Neural cell (in vitro differentiated cells): ENCODE results near the gene CTNNBL1. TPM values are rescaled to one million over a fixed set of nuclear protein-coding genes. Genes with fewer than 3 reads are reported as not detected.
A peak's percentile ranks its signal among the peaks of the same experiment; 100 is the strongest.

Experiments used
- H2AFZ ChIP-seq: fragments of 200-600, 300-800 bp; sonication (generic), shearing (Covaris generic); 2 replicates; pipeline ENCODE4 v1.6.0; 2014; ENCODE audit warnings: low read depth, mild to moderate bottlenecking, antibody characterized with exemption, low read length, moderate library complexity
- H3F3A ChIP-seq: fragments of 200-600 bp; shearing (Covaris generic); 2 replicates; pipeline ENCODE4 v1.6.1; 2016; ENCODE audit warnings: mild to moderate bottlenecking, moderate library complexity, mixed read lengths, antibody characterized with exemption, low read length; ENCODE audit not compliant: insufficient read depth, poor library complexity, severe bottlenecking
- H3K27ac ChIP-seq: fragments of 200-600, 300-800 bp; sonication (generic), shearing (Covaris generic); 2 replicates; pipeline ENCODE4 v1.5.1; 2014; ENCODE audit warnings: mild to moderate bottlenecking, low read length, moderate library complexity
- H3K27me3 ChIP-seq: fragments of 300-800, 200-600 bp; sonication (generic), shearing (Covaris generic); 2 replicates; pipeline ENCODE4 v1.6.0; 2014; ENCODE audit warnings: mild to moderate bottlenecking, low read depth, low read length, moderate library complexity; ENCODE audit not compliant: insufficient read depth
- H3K36me3 ChIP-seq: fragments of 300-800, 200-600 bp; sonication (generic), shearing (Covaris generic); 2 replicates; pipeline ENCODE4 v1.5.1; 2014; ENCODE audit warnings: mild to moderate bottlenecking, antibody characterized with exemption, low read length, moderate library complexity; ENCODE audit not compliant: insufficient read depth
- H3K4me2 ChIP-seq: fragments of 300-800, 200-600 bp; sonication (generic), shearing (Covaris generic); 2 replicates; pipeline ENCODE4 v1.6.0; 2014; ENCODE audit warnings: mild to moderate bottlenecking, low read length
- H3K4me3 ChIP-seq: fragments of 300-800, 200-600 bp; sonication (generic), shearing (Covaris generic); 2 replicates; pipeline ENCODE4 v1.5.1; 2014; ENCODE audit warnings: mild to moderate bottlenecking, low read length, moderate library complexity
- H3K79me2 ChIP-seq: fragments of 200-600 bp; shearing (Covaris generic); replicated peaks from 2 replicates; pipeline ENCODE4 v1.6.0; 2014; ENCODE audit warnings: mild to moderate bottlenecking, low read length, moderate library complexity; ENCODE audit not compliant: insufficient read depth
- H3K9ac ChIP-seq: fragments of 300-800, 200-600 bp; sonication (generic), shearing (Covaris generic); 2 replicates; pipeline ENCODE4 v1.6.1; 2016; ENCODE audit warnings: mild to moderate bottlenecking, low read length, mixed read lengths
- H3K9me2 ChIP-seq: fragments of 200-600 bp; shearing (Covaris generic); 2 replicates; pipeline ENCODE4 v1.6.1; 2016; ENCODE audit warnings: mild to moderate bottlenecking, low read length, mixed read lengths; ENCODE audit not compliant: insufficient read depth
- H3K9me3 ChIP-seq: fragments of 200-600, 300-800 bp; sonication (generic), shearing (Covaris generic); 2 replicates; pipeline ENCODE4 v1.6.1; 2016; ENCODE audit warnings: mild to moderate bottlenecking, mixed run types, low read length, moderate library complexity, mixed read lengths
- H4K20me1 ChIP-seq: fragments of 200-600 bp; shearing (Covaris generic); 2 replicates; pipeline ENCODE4 v1.6.1; 2016; ENCODE audit warnings: mild to moderate bottlenecking, mixed run types; ENCODE audit not compliant: insufficient read depth
- CTCF ChIP-seq: fragments of 450-650 bp; IDR thresholded peaks from 2 replicates; pipeline ENCODE4 v1.5.1; 2014; ENCODE audit warnings: antibody characterized with exemption, mild to moderate bottlenecking, moderate library complexity; ENCODE audit not compliant: poor library complexity, severe bottlenecking
- EP300 ChIP-seq: fragments of 450-650 bp; conservative IDR thresholded peaks from 2 replicates; pipeline ENCODE4 v1.6.1; 2014; ENCODE audit warnings: antibody characterized with exemption, mild to moderate bottlenecking, moderate library complexity; ENCODE audit not compliant: poor library complexity, severe bottlenecking
- EZH2 ChIP-seq: fragments of 200-600, 300-800 bp; shearing (Covaris generic), sonication (generic); IDR thresholded peaks from 2 replicates; pipeline ENCODE4 v1.6.1; 2014; ENCODE audit warnings: antibody characterized with exemption, low read length, borderline replicate concordance, mild to moderate bottlenecking; ENCODE audit not compliant: insufficient read depth, poor library complexity, severe bottlenecking
- MXI1 ChIP-seq: fragments of 450-650 bp; conservative IDR thresholded peaks from 2 replicates; pipeline ENCODE4 v1.6.1; 2014; ENCODE audit warnings: antibody characterized with exemption, mild to moderate bottlenecking; ENCODE audit not compliant: poor library complexity, severe bottlenecking
- POLR2AphosphoS5 ChIP-seq: IDR thresholded peaks from 2 replicates; pipeline ENCODE4 v1.6.1; 2012
- RAD21 ChIP-seq: fragments of 450-650 bp; conservative IDR thresholded peaks from 2 replicates; pipeline ENCODE4 v1.6.1; 2014; ENCODE audit warnings: antibody characterized with exemption, mild to moderate bottlenecking, moderate library complexity
- REST ChIP-seq: IDR thresholded peaks from 2 replicates; pipeline ENCODE4 v1.6.1; 2012; ENCODE audit warnings: borderline replicate concordance
- SMC3 ChIP-seq: fragments of 450-650 bp; conservative IDR thresholded peaks from 2 replicates; pipeline ENCODE4 v1.6.1; 2014; ENCODE audit warnings: antibody characterized with exemption, mild to moderate bottlenecking, moderate library complexity; ENCODE audit not compliant: poor library complexity
- TAF1 ChIP-seq: IDR thresholded peaks from 2 replicates; pipeline ENCODE4 v1.6.1; 2012; ENCODE audit warnings: low read depth
- polyA plus RNA-seq: library from polyadenylated mRNA; depleted of rRNA; stranded (reverse); fragments of >200 nt; gene quantifications from 2 replicates; pipeline ENCODE4 v1.2.3, GENCODE V29; 2014

The CTNNBL1 gene
- polyA plus RNA-seq, 1 donor from 2014 or later: 32.6 TPM

DNA sequence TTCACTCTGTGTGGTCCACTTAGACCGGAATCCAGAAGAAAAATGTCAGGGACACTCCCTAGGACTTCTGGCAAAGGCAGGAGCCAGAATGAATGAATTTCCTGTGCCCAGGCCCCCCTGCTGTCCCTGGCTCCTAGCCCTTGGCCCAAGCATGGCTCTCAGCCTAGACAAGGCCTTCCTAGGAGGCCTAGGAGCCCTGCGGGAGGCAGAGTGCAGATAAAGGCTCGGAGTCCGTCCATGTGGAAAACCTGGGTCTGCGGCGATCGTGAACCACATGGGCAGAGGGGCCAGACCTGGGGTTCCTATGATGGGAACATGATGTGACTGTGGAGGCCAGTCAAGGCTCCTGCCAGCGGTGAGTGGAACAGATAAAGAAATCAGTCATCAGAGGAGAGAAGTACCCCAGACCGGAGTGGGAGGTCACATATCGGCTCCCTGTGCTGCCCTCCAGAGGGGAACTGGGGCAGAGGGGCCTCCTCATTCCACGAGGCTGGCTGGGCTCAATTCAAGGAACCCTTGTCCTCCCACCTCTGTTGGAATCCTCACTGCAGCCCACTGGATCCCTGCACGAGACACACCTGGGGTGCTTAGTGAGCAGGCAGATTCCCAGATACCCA is 203.2 kb downstream of the CTNNBL1 start:
- H3K27me3 ChIP-seq: no peaks in the 10 kb centered on the region
- no peak overlapping the region for H3K9ac ChIP-seq
- H3K9me3 ChIP-seq: no peaks in the 10 kb centered on the region
- TF ChIP-seq EP300 (no peak), MXI1 (no peak), SMC3 (no peak), TAF1 (no peak), REST (no peak), RAD21 (no peak), POLR2AphosphoS5 (no peak), CTCF (no peak), EZH2 (no peak)
- no peaks in the 10 kb centered on the region for H3K79me2 ChIP-seq
- no peak overlapping the region for H2AFZ ChIP-seq
- H3F3A ChIP-seq: no peaks in the 10 kb centered on the region
- no peak overlapping the region for H3K4me2 ChIP-seq
- no peaks in the 10 kb centered on the region for H3K36me3 ChIP-seq
- no peak overlapping the region for H3K27ac ChIP-seq
- H3K9me2 ChIP-seq: no peaks in the 10 kb centered on the region
- no peaks in the 10 kb centered on the region for H4K20me1 ChIP-seq
- no peak overlapping the region for H3K4me3 ChIP-seq

DNA sequence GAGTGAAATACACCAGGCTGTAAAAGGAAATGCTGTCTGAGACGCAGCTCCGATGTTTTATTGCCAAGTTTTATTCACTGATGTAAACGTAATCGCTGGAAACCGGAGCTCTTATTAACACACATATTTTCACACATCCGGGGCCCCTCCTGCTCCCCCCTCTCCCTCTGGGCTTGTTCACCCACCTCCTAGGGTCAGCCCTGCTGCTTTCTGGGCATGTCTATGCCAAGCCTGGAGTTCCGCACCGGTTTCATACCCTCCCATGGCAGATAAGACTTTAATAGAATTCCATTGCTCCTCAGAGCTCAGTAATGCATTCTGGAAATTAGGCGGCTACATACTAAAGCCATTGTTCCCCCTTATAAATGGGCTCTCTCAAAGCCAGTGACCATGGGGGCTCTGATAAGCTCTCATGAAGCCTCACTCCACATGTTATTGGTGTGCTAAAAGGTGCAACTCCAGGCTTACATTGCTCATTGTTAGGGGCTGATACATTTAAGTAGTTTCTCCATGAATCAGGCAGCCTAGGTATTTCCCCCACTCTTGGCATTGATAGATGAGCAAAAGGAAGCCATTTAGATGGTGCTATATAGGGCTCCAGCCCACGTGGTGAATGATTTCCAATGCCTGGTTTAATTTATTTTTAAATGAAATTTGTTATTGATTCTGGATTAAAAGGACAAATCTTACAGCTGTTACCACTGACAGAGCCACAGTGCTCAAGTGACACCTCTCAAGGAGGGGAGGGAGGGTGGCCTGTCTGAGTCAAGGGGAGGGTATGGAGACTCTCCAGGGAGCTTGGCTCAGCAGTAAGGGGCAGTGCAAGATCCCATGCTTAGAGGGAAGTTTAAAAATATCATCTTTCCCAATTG is 204.6 kb downstream of the CTNNBL1 start:
- H3K27ac ChIP-seq: peak overlapping the region; percentile 42
- no peak overlapping the region for H3K9ac ChIP-seq
- no peaks in the 10 kb centered on the region for H3K9me2 ChIP-seq
- no peak for TF ChIP-seq POLR2AphosphoS5
- TF ChIP-seq EZH2: no peak
- no peak for TF ChIP-seq MXI1
- H3K79me2 ChIP-seq: no peaks in the 10 kb centered on the region
- H3F3A ChIP-seq: no peaks in the 10 kb centered on the region
- no peaks in the 10 kb centered on the region for H4K20me1 ChIP-seq
- H3K4me3 ChIP-seq: no peak overlapping the region
- H3K36me3 ChIP-seq: no peaks in the 10 kb centered on the region
- H3K4me2 ChIP-seq: no peak overlapping the region
- no peaks in the 10 kb centered on the region for H3K9me3 ChIP-seq
- H3K27me3 ChIP-seq: no peaks in the 10 kb centered on the region
- no peak overlapping the region for H2AFZ ChIP-seq
